Natural killer cell (primary cell): ENCODE data around the gene PLEKHA7. TPM values are rescaled to one million over a fixed set of nuclear protein-coding genes. Genes with fewer than 3 reads are reported as not detected.

Experiments
- ATAC-seq, 3 donors: fragments of 150-1000 bp in 2 of 3; fragments of 200-7000 bp in 1 of 3; cut with Tn5 transposase; 1 replicate in 1 of 3; 2 replicates in 2 of 3; pipeline ENCODE4 v1.10.0; 2021; ENCODE audit warnings: mild to moderate bottlenecking in 2 of 3, moderate library complexity in 2 of 3
- DNase-seq, 2 donors: peaks; one replicate each; pipeline versions ENCODE4 v3.0.0 to v3.0.0-alpha.2; 2013 to 2021; ENCODE audit warnings: mixed read lengths in 1 of 2
- H3K27ac ChIP-seq: one replicate; pipeline ENCODE4 v1.5.1; 2013; ENCODE audit warnings: mild to moderate bottlenecking, low read length
- H3K27me3 ChIP-seq: one replicate; pipeline ENCODE4 v1.6.1; 2013; ENCODE audit warnings: low read length; ENCODE audit not compliant: control insufficient read depth, insufficient read depth
- H3K36me3 ChIP-seq: one replicate; pipeline ENCODE4 v1.6.1; 2013; ENCODE audit warnings: low read length; ENCODE audit not compliant: control insufficient read depth, insufficient read depth
- H3K4me1 ChIP-seq: one replicate; pipeline ENCODE4 v1.6.1; 2013; ENCODE audit warnings: low read length; ENCODE audit not compliant: control insufficient read depth, insufficient read depth
- H3K4me3 ChIP-seq: one replicate; pipeline ENCODE4 v1.5.1; 2013; ENCODE audit warnings: low read length
- H3K9me3 ChIP-seq: one replicate; pipeline ENCODE4 v1.6.1; 2013; ENCODE audit warnings: low read length; ENCODE audit not compliant: control insufficient read depth, insufficient read depth
- H3K27ac Mint-ChIP-seq, 2 donors: one replicate each; pipeline ENCODE4 v1.8.0; 2022; ENCODE audit warnings: mild to moderate bottlenecking in 2 of 2, mixed read lengths in 2 of 2, moderate library complexity in 1 of 2
- H3K27me3 Mint-ChIP-seq, 2 donors: one replicate each; pipeline ENCODE4 v1.8.0; 2022; ENCODE audit warnings: low read depth in 2 of 2, mixed read lengths in 2 of 2
- H3K36me3 Mint-ChIP-seq: one replicate; pipeline ENCODE4 v1.8.0; 2022; ENCODE audit warnings: mixed read lengths
- H3K4me1 Mint-ChIP-seq, 2 donors: one replicate each; pipeline ENCODE4 v1.8.0; 2022; ENCODE audit warnings: mixed read lengths in 2 of 2
- H3K4me3 Mint-ChIP-seq: one replicate; pipeline ENCODE4 v1.8.0; 2022; ENCODE audit warnings: mild to moderate bottlenecking, moderate library complexity, mixed read lengths
- H3K9me3 Mint-ChIP-seq, 2 donors: one replicate each; pipeline ENCODE4 v1.8.0; 2022; ENCODE audit warnings: mixed read lengths in 2 of 2
- CTCF ChIP-seq: fragments of 200-600 bp; IDR thresholded peaks from one replicate; pipeline ENCODE4 v1.8.0; 2022; ENCODE audit warnings: antibody characterized with exemption
- WGBS: methylation state at CpG from one replicate; pipeline ENCODE4 v1.1.7; 2013; ENCODE audit warnings: missing lambda C conversion rate; ENCODE audit not compliant: insufficient coverage; 5-methylcytosine and 5-hydroxymethylcytosine counted together
- intact Hi-C: fragments of 100-400 bp; cut with micrococcal nuclease; formaldehyde crosslinking; loops from one replicate; pipeline ENCODE4 v1.14.2; 2022
- total RNA-seq, 4 donors: library from RNA; stranded (reverse); fragments of 120-200 nt in 1 of 4; gene quantifications; one replicate each; pipeline versions ENCODE4 v1.2.3 to v1.2.4, GENCODE V29; 2013 to 2022

The PLEKHA7 gene
- total RNA-seq, 3 donors from 2014 or later (not counting 1 experiment from before 2014, with no cell fraction given) = 1.00 to 2.5 (median 1.3) TPM

GRCh38 chr11:16935518-16936302, 78.5 kb downstream of the PLEKHA7 start:
- H3K27ac Mint-ChIP-seq = no peak overlapping the region
- H3K9me3 Mint-ChIP-seq = no peaks in the 10 kb centered on the region
- DNase-seq (peak in 1 of 2 donors; percentile 53), ATAC-seq (peak in 2 of 3 donors; percentile 36 to 67)
- H3K4me1 Mint-ChIP-seq = no peaks in the 10 kb centered on the region
- WGBS = 45% methylated on average over 6 of the region's 6 CpGs
- Histone ChIP-seq H3K4me3 (no peak overlapping the region), H3K36me3 (no peaks in the 10 kb centered on the region), H3K27ac (no peak overlapping the region), H3K27me3 (no peaks in the 10 kb centered on the region), H3K4me1 (no peaks in the 10 kb centered on the region), H3K9me3 (no peaks in the 10 kb centered on the region)
- H3K27me3 Mint-ChIP-seq = peaks cover 5 to 20% of the 10 kb centered on the region in 2 donors
- no peak overlapping the region for H3K4me3 Mint-ChIP-seq
- peak; percentile 45 for TF ChIP-seq CTCF
- intact Hi-C loops = no loop called here
- no peaks in the 10 kb centered on the region for H3K36me3 Mint-ChIP-seq

DNA sequence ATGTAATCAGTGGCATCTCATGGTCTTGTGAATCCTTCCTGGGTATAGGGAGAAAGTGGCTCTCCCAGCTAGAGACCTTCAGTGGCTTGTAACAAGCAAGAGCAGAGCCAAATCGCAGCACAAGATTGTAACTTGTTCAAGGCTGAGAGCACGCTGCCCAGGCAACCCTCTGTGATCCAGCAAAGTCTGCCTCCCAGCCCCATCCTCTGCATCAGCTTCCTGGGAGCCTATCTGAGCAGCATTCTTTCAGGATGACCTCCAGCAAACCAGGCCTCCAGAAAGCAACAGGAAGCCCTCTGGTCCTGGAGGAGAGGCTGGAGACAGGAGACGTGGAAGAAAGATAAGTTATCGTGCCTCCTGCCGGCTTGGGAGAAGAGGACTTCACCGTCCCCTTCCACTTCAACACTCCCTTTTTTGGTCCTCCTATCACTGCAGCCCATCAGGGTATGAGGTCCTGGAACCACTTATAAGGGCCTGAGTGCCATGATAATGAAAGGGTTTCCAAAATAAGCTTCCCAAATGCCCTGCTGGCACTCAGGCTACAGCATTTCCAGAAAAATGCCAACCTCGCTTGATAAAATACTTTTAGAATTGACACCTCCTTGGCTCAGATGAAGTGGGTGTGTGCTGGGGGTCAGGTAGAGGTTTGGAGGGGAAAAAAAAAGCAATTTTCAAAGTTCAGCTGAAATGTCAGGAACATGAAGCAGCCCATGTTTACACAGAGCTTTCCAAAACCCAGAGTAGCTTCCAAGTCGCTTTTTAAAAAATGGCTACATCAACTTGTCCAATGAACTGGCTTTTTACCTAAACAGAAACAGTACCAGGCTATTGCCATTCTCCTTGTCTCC, 80.2 kb downstream of the PLEKHA7 start:
- H3K27ac ChIP-seq = no peak overlapping the region
- Mint-ChIP-seq H3K27ac (no peak overlapping the region), H3K27me3 (peaks cover 5 to 22% of the 10 kb centered on the region in 2 donors), H3K36me3 (no peaks in the 10 kb centered on the region), H3K4me3 (no peak overlapping the region), H3K4me1 (no peaks in the 10 kb centered on the region), H3K9me3 (no peaks in the 10 kb centered on the region)
- H3K27me3 ChIP-seq = no peaks in the 10 kb centered on the region
- no peak for ATAC-seq
- no peaks in the 10 kb centered on the region for H3K4me1 ChIP-seq
- H3K36me3 ChIP-seq = no peaks in the 10 kb centered on the region
- H3K4me3 ChIP-seq = no peak overlapping the region
- H3K9me3 ChIP-seq = no peaks in the 10 kb centered on the region
- no peak for DNase-seq
- no peak for TF ChIP-seq CTCF
- 95% methylated on average over 8 of the region's 8 CpGs for WGBS
- intact Hi-C loops = no loop called here

DNA sequence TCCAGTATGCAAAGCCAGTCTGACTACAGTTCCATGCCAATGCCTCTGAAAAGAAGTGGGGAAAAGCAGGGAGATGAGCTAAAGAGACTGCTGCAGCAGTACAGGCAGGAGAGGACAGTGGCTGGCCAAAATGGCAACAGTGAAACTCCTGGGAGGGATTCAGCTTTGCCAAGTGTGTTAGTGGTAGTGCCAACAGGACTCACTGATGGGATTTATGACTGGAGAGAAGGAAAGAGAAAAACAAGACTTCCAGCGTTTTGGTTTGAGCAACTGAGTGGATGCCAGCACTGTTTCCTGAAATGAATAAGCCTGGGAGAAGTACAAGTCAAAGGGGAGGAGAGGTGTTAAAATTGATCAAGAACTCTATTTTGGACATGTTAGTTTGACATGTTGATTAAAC, 80.9 kb downstream of the PLEKHA7 start:
- intact Hi-C loops = no loop called here
- no peak overlapping the region for H3K4me3 Mint-ChIP-seq
- ATAC-seq (no peak), DNase-seq (no peak)
- H3K27me3 Mint-ChIP-seq = peaks cover 5 to 26% of the 10 kb centered on the region in 2 donors
- WGBS = 65% methylated on average over 1 of the region's 1 CpG
- no peak overlapping the region for H3K27ac ChIP-seq
- no peak for TF ChIP-seq CTCF
- no peaks in the 10 kb centered on the region for H3K36me3 ChIP-seq
- no peak overlapping the region for H3K27ac Mint-ChIP-seq
- H3K9me3 ChIP-seq = no peaks in the 10 kb centered on the region
- no peak overlapping the region for H3K4me3 ChIP-seq
- H3K27me3 ChIP-seq = no peaks in the 10 kb centered on the region
- H3K9me3 Mint-ChIP-seq = no peaks in the 10 kb centered on the region
- H3K36me3 Mint-ChIP-seq = no peaks in the 10 kb centered on the region
- H3K4me1 ChIP-seq = no peaks in the 10 kb centered on the region
- H3K4me1 Mint-ChIP-seq = no peaks in the 10 kb centered on the region
